Right renal pelvis (tissue), 4 donors: ENCODE measurements around the gene TMEM213. TPM values are rescaled to one million over a fixed set of nuclear protein-coding genes. Genes with fewer than 3 reads are reported as not detected.
"Not testable (repeated sequence)": the region's sequence is repeated elsewhere in the genome, so short reads cannot be mapped to it uniquely, and the experiment has no call there.

Source experiments
- DNase-seq, 4 donors: peaks; one replicate each; pipeline ENCODE4 v3.0.0-alpha.2; 2013; ENCODE audit warnings: low read depth in 4 of 4, low spot score in 3 of 4, missing footprints in 1 of 4
- polyA plus RNA-seq, 4 donors: library from polyadenylated mRNA; unstranded; fragments of 120-200 nt; gene quantifications; one replicate each; pipeline ENCODE4 v1.2.1, GENCODE V29; 2013; ENCODE audit not compliant: insufficient read length in 4 of 4

The TMEM213 gene
- polyA plus RNA-seq, 4 donors = 44.4 to 49.6 (median 47.3) TPM

DNA sequence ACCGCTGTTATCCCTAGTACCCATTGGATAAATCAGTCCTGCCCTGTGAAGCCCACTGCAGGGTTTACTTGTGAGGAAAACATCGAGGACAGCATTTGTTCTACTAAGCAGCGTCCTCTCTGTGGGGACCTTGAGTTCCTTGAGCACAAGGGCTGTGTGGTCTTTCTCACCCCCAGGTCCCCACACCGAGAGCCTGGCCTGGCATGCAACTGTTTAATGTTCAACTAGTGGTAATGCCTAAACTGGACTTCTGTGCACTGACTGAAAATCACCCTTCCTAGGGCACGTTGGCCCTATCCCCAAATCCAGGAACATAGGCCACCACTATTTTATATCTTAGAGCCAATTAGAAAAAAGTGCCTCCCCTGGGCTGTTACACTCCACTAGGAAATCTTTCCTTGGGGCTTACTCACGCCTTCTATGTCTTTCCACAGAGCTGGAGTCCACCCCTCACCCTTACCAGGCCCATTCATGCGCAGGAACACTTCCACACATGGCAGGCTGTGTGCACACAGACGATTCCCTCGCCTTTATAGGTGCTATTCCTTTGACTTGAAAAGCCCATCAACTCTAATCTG, 1.7 kb upstream of the TMEM213 start:
- DNase-seq = no peak

DNA sequence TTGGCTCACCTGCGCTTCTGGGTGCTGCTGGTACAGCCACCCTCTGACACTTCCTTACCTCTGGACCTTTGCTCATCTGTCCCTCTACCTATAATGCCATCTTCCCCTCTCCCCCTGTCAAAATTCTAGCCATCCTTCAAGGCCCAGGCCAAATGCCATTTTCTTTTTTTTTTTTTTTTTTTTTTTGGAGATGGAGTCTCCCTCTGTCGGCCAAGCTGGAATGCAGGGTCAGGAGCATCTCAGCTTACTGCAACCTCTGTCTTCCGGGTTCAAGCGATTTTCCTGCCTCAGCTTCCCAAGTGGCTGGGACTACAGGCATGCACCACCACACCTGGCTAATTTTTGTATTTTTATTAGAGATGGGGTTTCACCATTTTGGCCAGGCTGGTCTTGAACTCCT, 748 bp upstream of the TMEM213 start:
- not testable (repeated sequence) for DNase-seq

DNA sequence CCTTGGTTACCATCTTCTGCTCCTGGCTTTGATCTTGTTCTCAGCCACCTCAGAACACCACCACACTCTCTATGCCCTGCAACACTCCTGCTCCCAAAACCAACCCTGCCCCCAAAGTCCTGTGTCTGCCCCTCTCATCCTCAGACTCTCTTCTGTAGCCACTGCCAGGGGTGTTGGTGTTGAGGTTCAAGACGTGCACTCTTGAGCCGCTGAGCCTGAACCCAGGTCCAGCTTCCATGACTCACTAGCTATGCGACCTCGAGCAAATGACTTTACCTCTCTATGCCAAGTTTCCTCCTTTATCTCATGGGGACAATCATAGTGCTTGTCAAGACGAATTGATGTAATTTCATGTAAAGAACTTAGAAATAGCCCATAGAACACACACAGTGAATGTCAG, 1.0 kb downstream of the TMEM213 start:
- DNase-seq = no peak

DNA sequence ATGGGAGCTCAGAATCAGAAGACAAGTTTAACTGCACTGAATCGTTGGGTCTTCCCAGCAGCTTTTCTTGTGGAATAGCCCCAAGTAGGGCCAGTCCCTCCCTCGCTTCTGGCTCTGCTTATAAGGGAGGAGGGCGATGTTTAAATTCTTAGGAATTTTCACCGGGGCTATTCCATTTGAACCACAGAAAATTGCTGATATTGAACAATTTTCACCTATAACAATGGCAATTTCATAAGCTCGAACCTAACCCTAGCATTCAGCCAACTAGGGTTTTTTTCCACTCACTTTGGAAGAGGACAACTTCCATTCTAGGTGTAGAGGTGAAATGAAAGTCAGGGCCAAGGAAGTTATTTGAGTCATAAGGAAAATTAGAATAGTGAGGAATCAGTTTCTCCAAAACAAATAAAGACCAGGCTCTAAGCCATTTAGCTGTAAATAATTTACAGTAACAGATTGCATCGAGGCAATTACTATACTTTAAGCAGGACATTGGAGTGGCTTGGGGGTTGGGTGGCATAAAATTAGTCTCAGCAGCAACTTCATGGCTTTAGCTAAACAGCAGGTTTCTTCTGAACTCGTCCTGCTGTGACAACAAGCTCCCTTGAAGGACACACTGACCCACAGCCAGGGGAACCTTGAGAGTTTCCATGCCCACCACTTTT, 1.7 kb downstream of the TMEM213 start:
- peak in 2 of 4 donors; percentile 12 to 22 for DNase-seq

DNA sequence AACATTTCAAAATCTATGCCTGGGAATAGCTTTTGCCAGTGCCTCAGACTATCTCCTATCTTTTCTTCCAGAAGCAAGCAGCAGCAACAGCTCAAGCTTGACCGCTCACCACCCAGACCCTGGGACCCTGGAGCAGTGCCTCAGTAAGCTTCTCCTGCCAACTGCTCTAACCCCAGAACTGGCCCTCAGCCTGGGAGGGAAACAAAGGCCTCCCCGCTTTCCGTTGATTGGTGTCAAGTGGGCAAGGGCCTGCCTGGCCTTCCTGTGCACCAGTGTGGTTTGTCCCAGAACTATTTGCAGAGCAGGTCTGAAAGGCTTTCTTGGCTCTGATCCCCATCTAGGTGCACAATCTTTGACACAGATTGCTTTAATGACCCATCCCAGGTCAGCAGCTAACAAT, 3.5 kb downstream of the TMEM213 start:
- DNase-seq = no peak

DNA sequence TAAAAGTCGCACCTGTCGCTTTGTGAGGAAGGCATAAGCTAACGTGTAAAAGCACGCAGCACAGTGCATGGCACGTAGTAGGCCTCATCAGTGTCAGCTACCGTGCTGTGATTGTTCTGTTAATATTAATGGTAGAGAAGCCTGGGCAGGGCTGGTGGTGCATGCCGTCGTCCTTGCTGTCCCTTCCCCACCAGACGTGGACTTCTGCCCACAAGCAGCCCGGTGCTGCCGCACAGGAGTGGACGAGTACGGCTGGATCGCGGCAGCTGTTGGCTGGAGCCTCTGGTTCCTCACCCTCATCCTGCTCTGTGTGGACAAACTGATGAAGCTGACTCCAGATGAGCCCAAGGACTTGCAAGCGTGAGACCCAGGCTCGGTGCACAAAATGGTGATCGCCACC, 4.9 kb downstream of the TMEM213 start:
- no peak for DNase-seq

DNA sequence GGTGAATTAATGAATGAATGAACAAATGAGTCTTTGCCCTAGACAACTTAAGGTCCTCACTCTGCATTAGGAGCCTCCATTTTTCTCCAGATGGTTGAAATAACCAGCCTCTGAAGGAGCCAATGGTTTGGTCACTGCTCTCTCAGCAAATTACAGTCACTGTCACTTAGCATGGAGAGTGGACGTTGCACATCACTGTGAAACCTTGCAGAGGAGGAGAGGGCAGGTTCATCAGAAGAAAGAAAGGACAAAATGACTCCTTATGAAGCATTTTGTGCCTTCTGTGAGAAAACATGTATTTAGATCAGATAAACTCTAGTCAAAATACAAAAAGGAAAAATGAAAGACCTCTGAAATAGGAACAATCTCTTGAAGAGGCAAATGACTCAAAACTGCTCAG, 6.8 kb downstream of the TMEM213 start:
- DNase-seq = no peak

DNA sequence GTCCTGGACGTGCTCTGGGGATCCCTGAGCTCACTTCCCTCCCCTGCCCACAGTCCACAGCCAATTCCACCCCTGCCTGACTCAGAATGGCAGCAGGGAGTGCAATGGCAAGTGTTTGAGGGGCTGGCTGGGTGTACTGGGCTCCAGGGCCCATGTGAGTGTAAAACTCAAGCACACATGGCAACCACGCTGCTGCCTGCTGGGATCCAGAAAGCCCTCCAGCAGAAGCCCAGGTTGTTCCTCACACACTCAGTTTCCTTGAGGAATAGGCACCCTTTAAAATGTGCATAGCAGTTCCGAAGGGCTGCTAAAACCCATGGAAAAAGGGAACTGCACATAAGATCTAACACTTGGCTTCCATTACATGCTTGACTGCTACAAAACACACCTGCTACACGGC, 11.6 kb downstream of the TMEM213 start:
- no peak for DNase-seq

DNA sequence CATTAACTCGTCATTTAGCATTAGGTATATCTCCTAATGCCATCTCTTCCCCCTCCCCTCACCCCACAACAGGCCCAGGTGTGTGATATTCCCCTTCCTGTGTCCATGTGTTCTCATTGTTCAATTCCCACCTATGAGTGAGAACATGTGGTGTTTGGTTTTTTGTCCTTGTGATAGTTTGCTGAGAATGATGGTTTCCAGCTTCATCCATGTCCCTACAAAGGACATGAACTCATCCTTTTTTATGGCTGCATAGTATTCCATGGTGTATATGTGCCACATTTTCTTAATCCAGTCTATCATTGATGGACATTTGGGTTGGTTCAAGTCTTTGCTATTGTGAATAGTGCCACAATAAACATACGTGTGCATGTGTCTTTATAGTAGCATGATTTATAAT, 13.5 kb downstream of the TMEM213 start:
- DNase-seq = not testable (repeated sequence)

DNA sequence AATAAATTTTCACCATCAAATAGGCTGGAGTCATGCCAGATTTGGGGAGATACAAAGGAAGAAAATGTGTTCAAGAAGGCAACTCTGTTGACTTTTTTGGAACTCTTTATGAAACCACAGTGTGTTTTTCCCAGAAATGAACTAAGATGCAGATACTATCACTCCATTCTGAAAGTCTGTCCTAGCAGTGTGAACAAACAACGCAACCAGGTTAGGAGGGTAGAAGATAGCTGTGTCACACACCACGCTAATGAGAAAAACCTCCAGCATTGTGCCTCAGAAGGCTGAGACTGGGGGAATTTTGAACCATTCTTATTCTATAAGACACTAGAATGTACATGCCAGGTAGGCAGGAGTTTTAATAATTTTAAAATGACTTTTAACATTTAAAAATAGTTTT, 16.2 kb downstream of the TMEM213 start:
- no peak for DNase-seq

DNA sequence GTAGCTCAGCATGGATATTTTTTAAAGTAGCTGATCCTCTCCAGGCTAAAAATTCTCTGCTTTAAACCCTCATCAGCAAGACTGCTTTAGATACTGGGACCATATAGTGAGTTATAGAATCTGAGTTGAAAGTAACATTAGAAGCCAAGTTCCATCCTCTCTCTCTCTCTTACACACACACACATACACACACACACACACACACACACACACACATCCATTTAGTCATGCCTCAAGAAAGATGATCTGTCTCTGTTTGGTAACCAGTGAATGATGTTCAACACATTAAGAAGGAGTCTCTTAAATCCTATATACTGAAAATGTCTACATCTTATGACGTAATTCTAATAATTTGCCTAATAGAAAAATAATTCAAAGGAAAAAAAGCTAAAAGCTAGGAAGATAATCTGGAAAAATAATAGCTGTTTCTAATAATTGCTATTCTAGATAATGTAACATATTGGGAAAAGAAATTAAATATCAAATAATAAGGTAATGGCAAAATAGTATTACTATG, 17.1 kb downstream of the TMEM213 start:
- DNase-seq = no peak

DNA sequence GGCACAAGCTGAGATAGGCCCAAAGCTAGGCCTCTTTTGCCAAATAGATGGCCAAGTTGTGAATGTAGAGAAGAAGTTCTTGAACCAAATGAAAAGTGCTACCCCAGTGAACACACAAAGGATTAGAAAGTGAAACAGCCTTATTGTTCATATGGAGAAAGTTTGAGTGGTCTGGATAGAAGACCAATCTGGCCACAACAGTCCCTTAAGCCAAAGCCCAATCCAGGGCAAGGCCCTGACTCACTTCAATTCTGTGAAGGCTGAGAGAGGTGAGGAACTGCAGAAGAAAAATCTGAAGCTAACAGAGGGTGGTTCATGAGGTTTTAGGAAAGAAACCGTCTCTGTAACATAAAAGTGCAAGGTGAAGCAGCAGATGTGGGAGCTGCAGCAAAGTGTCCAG, 18.9 kb downstream of the TMEM213 start:
- no peak for DNase-seq

DNA sequence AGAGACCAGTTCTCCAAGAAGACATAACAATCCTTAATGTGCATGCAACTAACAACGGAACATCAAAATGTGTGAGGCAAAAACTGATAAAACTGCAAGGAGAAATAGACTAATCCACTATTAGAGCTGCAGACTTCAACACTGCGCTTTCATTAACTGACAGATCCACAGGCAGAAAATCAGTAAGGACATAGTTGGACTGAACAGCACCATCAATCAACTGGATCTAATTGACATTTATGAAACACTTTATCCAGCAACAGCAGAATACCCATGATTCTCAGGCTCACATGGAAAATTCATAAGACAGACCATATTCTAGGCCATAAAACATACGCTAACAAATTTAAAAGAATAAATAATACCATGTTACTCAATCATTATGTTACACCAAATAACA, 21.8 kb downstream of the TMEM213 start:
- no peak for DNase-seq

DNA sequence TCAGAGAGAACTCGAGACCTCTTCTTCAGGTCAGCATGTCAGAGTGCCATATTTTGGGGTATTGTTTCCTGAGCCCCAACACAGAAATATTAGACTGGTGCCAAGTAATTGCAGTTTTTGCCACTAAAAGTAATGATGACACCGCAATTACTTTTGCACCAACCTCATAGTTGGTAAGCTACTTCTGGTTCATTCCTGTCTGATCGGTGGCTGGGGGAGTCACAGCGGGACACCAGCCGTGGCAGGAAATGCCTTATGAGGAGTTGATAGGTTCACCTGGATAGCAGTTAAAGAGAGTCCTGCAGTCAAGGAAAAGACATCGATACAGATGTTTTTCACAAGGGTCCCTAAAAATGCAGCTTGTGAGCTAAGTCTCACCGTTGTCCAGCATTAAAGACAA, 24.1 kb downstream of the TMEM213 start:
- no peak for DNase-seq

DNA sequence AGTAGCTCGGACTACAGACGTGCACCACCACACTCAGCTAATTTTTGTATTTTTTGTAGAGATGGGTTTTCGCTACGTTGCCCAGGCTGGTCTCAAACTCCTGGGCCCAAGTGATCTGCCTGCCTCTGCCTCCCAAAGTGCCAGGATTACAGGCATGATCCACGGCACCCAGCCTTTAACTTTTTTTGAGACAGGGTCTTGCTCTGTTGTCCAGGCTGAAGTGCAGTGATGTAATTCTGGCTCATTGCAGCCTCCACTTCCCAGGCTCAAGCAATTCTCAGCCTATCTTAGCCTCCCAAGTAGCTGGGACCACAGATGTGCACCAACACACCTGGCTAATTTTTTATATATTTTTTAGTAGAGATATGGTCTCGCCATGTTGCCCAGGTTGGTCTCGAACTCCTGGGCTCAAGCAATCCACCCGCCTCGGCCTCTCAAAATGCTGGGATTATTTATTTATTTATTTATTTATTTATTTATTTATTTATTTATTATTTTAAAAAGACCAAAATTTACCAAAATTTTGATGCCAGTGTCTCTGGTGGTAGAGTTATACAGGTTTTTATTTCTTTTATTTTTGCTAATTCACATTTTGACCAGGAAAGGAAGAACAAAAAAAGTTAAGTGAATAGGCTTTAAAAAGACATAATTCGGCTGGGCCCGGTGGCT, 25.2 kb downstream of the TMEM213 start:
- DNase-seq = no peak

DNA sequence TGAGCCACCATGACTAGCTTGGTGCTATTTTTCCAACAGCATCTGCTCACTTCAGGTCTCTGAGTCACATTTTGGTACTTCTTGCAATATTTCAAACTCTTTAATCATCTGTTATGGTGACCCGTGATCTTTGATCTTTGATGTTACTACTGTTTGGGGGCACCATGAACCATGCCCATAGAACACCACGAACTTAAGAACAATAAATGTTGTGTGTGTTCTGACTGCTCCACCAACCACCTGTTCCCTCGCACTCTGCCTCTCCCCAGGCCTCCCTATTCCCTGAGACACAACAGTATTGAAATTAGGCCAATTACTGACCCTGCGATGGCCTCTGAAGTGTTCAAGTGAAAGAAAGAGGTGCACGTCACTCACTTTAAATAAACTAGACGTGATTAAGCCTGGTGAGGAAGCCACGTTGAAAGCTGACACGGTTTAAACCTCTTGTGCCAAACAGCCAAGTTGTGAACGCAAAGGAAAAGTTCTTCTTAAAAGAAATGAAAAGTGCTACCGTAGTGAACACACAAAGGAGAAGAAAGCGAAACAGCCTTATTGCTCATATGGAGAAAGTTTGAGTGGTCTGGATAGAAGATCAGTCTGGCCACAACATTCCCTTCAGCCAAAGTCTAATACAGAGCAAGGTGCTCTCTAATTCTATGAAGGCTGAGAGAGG, 27.4 kb downstream of the TMEM213 start:
- DNase-seq = no peak

DNA sequence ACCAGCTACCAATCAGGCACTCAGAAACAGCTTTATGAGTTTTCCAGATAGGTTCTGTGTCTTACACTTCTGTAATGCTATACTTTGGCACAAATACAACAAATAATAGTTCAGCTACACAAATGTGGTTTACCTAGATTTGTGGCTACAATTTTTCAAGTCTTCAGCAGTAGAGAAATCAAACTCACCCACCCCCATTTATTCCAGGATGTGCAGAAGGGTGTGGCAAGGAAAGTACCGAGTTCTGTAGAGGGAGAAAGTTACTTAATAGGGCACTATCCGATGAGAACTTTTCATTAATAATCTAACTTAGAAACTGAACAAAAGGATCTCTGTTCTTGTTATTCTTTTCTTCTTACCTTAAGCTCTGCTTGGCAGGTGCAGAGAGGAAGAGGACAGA, 30.5 kb downstream of the TMEM213 start:
- no peak for DNase-seq

DNA sequence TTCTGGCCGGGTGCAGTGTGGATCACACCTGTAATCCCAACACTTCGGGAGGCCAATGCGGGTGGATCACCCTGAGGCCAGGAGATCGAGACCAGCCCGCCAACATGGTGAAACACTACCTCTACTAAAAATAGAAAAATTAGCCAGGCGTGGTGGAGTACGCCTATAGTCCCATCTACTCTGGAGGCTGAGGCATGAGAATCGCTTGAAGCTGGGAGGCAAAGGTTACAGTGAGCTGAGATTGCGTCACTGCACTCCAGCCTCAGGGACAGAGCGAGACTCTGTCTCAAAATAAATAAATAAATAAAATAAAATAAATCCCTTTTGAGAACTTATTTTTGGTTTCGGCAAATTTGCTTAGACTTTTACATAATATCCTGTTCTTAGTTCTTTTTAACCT, 31.5 kb downstream of the TMEM213 start:
- no peak for DNase-seq

DNA sequence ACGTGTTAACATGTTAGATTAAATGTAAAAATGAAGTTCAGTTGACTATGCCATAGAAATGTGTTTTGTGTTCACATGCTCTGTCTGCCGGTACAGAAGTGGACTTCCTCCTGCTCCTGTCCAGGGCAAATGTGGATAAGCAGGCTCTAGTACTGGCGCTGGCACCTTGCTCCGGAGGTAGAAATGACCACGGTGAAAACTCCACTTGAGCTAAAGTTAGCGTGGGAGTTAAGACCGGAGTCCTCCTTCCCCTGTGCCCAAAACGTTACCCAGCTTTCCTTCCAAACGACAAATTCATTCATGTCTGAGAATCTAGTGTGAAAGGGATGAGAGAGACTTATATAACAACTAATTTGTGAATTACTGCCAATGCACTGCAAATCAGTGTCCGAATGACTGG, 35.2 kb downstream of the TMEM213 start:
- DNase-seq = no peak

DNA sequence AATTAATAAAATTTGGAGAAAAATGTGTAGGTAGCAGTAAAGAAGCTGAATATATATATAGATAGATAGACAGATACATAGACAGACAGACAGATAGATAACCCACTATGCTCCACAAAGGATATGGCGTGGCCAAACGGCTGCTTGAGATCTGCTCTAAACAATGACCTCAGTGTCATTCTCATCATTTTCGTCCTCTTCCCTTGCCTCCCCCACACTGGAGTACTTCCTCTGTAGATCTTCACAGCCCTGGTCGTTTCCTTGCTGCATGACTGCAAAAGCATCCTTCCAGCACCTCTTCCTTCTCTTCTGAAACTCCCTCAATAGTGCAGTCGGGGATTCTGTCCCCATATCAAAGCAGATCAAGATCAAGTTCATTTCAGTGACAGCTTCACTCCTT, 35.8 kb downstream of the TMEM213 start:
- no peak for DNase-seq

DNA sequence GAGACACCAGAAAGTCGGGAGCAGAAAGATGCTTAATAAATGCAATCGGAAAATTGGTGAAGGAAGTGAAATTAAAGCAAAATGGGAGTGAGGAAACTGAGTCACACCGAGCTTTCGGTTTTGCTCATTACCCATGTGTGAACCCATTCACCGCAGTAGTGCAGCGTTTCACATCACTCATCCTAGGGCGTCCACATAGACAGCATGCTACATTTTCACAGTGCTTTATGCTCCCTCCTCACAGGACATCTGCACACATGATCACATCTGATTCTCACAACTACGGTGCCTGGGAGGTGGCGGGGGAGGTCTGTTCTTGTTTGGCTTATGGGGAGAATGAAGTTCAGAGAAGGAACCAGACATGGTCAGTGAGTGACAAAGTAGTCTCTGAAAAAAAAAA, 36.8 kb downstream of the TMEM213 start:
- no peak for DNase-seq

DNA sequence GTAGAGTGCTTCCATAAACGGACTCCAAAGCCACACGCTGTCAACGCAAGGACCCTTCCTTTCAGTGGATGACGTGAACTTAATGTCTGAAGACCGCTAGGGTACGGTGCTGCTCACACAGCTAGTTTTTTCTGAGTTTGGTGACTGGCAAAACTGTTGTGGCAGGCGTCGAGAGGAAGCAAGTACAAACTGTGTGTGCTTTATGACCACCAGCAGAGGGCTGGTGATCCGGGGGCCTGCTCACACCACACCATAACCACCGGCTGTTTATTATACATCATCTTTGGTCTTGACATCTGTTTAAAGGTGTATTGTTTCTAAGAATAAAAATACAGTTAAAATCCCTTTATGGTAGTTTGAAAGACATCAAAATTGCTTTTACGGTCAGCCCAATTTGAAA, 37.3 kb downstream of the TMEM213 start:
- no peak for DNase-seq
